Measurements from ENCODE around the gene GRN.
"Not testable (repeated sequence)": the region's sequence is repeated elsewhere in the genome, so short reads cannot be mapped to it uniquely, and the experiment has no call there.

The GRN gene

DNA sequence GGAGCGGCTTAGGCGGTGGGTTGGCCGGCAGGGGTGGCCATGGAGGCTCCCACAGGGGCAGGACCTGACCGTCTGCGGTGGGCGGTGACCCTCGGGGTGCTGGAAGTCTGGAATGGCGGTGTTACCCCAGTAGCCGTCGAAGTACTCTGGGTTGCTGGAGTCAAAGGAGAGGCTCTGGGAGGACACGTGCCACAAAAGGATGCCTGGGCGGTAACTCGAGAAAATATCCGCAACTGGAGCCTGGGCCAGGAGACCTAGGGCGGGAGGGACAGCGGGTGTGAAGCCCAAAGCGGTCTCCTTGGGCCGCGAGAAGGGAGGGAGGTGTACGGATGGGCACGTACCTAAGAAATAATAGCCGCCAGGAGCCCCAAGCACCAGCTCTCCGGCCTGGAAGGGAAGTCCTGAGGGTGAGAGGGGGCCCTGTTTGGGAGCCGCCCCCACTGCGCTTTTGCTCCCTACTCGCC, 39.8 kb downstream of the GRN start:
- no peak for DNase-seq

DNA sequence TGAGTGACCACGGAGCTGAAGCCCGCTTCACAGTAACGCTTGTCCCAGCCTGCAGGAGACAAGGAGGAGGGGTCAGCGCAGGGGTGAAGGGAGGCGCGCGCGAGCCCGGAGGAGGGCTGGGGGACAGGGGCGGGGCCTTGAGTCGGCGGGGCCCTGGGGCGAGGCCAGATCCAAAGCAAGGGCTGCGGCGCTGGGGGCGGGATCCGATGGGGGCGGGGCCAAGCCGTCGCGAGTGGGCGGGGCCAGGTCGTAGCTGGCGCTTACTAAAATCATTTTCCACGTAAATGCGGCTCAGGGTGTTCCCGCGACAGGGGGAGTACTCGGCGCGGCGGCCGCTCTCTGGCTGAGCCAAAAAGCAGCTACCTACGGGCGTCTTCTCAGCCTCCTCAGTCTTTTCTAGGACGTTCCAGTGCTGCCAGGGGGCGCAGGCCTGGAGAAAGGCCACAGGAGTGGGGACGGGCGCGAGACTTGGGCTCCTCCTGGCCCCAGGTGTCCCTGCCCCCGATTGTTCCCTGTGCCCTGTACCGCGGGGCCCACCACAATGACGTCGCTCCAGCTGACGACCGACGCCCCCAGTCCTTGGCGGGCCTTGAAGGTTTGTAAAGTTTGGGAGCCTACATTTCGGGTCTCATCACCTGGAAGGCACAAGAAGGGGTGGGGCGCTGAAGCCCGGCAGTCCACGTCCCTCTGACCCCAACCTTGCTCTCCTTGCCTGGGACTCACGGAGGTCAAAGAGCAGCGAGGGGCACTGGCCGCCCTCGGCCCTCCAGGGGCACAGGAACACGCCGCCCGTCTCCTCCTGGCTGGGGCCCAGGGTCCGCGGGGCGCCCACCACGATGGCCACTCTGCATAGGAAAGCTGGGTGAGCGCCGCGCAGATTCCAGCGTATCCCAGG, 40.4 kb downstream of the GRN start:
- DNase-seq: peak; percentile 75 to 87 (median 84)

DNA sequence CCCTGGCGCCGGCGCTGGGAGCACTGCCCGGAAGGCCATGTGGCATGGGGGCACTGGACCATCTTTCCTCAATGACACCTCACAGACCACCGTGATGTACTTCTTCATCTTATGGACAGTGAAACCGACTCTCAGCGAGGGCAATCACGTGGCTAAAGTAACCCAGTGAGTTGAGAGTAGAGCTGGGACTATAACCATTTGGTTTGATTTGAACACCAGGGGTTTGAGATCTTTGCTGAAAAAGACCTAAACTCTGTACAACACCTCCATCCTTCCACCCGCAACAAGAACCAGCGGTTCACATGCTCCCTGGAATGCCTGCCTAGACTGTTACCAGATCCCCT, 41.1 kb downstream of the GRN start:
- no peak for DNase-seq

DNA sequence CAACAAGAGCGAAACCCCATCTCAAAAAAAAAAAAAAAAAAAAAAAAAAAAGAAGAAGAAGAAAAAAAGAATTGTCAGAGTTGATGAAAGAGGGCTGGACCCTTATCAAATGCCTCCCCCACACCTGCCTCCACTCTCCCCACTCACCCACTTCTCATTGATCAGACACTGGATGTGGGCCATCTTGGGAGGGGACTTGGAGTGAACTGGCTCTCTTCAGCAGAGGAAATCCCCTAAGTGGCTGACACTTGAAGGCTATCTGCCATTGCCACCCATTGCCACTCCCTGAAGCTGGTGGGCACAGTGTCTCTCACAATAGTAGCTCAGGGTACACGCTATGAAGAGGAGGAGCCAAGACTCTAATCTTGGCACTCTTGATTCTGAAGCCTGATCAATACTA, 42.7 kb downstream of the GRN start:
- no peak for DNase-seq

DNA sequence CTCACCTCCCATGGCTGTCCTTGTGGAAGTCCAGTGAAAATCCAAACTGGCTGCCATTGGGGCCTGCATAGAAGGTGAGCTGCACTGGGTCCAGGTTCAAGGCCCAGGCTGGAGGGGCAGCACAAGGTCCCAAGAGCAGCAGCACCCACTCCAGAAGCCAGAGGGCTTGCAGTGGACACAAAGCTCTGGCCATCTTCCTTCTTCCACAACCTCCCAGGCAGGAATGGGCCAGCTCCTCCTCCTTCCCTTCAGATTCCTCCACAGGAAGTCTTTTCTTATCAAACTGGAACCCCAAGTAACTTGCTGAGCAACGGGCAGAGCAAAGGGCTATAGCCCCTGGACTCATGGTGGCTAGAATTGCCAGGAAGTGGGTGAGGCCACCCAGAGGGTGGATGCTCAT, 44.2 kb downstream of the GRN start, which contains the start of gene ITGA2B:
ITGA2B (minus strand) TSS at position 369 of the 400 bp plus-strand sequence; CDS start at position 193, 176 bp downstream.
- no peak for DNase-seq

DNA sequence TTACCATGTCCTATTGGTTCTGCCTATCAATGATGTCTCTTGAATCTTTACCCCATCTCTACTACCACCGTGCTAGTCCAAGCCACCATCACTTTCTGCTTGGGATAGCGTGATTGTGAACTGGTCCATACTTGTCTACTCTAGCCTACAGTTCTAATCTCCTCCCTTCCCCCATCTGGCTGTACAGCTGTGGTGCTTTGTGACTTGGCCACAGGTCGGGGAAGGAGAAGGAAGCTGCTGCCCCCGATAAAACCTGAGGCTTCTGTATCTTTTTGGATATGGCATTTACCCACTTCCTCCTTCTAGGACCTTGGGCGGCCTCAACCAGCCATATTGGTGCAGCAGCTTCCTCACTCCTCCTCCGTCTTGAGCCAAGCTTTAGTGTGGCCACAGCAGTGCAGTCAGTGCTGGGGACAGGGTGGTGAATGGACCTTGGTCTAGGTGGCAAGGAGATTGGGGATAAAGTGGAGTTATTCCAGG, 44.7 kb downstream of the GRN start:
- no peak for DNase-seq

DNA sequence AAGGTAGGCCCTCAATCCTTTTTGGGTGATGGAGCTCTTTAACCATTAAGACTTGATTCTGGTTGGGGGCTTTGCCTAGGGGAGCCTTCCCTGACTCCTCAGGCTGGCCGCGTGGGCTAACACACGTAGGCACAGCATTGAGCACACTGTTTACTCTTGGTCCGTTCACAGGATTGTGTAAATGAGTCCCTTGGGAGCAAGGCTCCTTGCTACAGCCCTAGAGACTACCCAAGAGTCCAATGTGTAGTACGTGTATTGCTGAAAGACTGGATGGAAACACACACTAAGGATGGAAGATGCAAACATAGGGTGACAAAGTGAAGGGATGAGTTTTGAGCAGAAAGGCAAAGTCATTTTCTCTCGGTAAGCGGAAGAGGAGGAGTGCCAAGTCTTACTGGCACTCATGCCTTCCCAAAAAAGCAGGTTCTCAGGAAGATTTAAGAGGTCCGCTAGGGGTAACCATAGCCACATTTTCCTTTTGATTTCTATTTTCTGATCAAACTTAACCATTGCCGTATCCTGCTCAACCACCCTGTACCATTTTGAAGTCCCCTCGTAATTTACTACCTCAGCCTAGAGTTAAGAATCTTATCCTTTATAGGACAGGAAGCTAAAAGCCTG, 45.3 kb downstream of the GRN start:
- no peak for DNase-seq

DNA sequence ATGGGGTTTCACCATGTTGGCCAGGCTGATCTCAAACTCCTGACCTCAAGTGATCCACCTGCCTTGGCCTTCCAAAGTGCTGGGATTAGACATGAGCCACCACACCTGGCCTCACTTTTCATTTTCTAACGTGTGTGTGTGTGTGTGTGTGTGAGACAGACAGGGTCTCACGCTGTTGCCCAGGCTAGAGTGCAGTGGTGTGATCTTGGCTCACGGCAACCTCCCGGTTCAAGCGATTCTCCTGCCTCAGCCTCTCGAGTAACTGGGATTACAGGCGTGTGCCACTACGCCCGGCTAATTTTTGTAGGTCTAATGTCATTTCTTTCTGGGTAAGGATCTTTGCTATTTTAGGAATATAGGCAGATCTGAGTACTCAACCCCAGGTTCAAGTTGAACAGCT, 49.0 kb downstream of the GRN start:
- not testable (repeated sequence) for DNase-seq

DNA sequence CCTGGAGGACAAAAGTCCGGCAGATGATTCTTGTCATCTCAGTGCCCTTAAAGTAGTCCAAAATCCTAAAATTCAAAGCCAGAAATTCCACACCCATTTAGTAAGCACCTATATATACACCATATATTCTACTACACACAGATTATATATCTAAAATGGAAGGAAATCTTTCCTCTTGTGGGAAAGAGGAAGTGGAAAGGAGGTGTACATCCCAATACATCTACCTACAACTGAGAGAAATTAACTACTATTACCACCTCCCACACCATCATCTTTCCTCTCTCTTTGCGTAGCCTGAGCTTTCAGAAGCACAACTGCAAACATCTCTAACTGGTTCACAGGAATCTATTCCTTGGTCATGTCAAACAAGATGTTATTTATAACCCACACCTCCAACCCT, 49.7 kb downstream of the GRN start:
- DNase-seq: no peak

DNA sequence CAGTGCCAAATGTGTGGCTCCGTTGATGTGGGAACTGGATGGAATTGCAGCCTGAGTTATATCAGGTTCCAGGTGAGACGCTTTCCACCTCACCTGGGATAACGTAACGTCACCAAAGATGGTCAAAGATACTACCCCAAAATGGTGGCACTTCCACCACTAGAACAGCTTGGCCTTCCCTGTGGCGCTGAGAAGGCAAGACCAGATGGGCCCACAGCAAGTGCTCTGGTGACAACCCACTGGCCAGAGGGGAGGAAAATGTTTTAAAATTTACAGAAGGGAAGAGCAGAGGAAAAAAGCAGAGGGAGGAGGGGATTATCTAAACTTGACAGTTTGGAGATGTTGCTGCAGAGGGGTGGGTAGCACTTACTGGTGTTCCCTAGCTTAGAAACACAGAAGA, 51.8 kb downstream of the GRN start:
- DNase-seq: no peak

DNA sequence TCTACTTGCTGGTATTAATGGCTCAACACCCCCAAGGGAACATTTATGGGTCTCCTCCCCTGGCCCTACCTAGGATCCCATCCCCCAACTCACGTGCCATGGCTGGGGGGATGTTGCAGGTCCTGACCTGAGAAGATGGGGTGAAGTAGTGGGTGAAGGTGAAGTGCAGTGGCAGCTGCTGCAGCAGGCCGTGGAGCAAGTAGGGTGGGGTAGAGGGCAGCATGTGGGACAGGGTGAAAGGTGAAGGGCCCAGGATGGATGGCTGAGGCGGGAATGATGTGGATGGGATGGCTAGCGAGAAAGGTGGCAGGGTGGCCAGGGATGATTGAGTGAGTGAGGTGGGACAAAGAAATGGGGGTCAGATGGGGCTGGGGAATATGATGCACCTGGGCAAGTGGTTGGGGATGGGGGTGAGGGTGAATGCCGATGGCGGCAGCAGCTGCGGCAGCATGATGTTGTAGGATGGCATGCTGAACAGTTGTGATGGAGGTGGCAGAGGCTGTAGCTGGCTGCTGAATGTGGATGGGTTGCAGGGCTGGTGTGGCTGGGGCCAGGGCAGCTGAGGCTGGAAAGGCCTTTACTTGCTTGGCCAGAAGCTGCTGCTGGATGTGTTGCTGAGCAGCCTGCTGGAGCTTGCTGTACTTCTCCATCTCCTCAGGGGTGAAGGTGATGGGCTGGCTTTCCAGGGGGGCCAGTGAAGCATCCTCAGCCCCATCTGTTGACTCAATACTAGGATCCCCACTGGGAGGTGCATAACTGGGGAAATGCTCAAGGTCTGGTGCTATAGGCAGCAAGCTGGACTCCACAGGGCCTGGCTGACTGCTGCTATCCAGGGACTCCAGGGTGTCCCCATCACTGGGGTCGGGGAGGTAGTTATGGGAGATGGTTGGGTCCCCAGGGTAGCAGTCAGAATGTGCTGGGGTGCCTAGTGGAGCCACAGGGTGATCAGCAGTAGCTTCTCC, 52.7 kb downstream of the GRN start:
- DNase-seq: no peak

DNA sequence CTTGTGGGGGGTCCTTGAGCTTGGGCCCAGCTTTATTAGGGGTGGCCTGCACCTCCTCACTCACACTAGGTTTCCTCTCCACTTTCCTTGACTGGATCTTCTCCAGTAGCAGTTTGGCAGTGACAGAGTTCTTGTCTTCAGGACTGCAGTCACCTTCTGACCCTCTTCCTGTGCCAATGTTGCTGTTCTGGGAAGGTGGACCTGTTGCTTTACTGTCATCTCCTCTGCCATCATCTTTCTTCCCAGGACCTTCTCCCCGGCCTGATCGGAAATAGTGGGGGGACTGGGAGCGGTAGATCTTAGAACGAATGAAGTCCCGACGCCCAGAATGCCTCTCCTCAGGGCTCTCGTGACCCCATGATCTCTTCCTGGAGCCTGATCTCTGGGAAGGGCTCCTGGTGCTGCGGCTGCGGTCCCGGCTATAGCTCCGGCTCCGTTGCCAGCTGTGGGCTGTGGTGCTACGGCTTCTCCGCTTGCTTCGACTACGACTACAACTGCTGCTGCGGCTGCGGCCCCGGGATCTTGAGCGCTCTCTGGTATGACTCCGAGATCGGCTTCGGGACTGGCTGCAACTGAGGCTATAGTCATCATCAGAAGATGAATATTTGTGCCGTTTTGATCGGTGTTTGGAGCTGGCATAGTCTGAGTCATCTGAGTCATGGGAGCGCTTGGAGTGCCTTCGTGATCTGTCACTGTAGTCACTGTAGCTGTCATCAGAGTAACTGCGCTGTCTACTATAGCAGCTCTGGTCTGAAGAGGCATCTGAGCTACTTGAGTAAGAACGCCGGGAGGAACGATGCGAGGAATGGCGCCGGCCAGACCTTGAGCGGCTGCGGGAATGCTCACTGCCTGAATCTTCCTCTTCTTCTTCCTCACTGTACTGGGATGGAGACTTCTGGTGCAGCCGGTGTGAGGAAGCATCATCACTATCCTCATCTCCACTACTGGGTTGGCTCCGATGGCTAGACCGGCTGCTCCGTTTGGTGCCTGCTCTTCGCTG, 53.9 kb downstream of the GRN start:
- DNase-seq: no peak

DNA sequence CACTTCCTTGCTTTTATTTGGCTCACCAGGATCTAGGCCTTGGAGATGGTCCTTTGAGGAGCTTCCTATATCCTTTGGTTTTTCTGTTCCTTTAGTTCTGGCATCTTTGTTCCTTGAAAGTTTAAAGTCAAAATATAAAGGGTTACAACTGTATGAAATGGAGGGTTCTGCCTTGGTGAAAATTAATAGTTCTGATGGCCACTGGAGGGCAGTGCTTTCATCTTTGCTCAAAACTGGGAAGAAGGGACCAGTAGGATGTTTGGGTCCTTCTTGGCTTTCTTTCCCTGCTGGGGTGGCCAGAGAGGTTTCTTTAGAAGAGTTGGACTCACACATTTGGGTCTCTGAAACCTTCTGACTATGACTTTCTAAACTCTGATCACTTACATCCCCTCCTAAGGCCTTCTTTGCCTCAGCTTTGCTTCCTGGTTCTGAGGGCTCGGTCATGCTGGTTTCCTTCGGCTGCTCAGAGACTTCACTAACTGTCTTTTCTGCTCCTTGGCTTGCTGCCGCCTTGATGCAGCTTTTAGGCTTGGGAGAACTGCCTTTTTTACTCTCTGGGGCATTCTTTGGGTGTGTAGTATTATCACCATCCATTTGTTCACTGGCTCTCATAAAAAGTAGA, 55.2 kb downstream of the GRN start:
- DNase-seq: no peak

Data from stimulated activated naive CD4-positive, alpha-beta T cell (primary cell).